Uterus (tissue), 4 donors: Measurements from ENCODE around the gene ASB1. TPM values are rescaled to one million over a fixed set of nuclear protein-coding genes. Genes with fewer than 3 reads are reported as not detected.
A peak's percentile ranks its signal among the peaks of the same experiment; 100 is the strongest.

Experiments used
- DNase-seq, 2 donors: peaks; one replicate each; pipeline ENCODE4 v3.0.0-alpha.2; 2019 to 2020
- H3K27ac ChIP-seq, 2 donors: fragments of 200-600 bp; sonication (generic); 1 replicate in 1 of 2; 2 replicates in 1 of 2; pipeline ENCODE4 v1.5.1; 2016 to 2018
- H3K27me3 ChIP-seq, 2 donors: fragments of 200-600 bp; sonication (generic); one replicate each; pipeline ENCODE4 v1.5.1; 2018 to 2019; ENCODE audit warnings: control low read depth in 1 of 2
- H3K36me3 ChIP-seq, 2 donors: fragments of 200-600 bp; sonication (generic); one replicate each; pipeline ENCODE4 v1.5.1; 2019; ENCODE audit warnings: control low read depth in 1 of 2
- H3K4me1 ChIP-seq, 2 donors: fragments of 200-600 bp; sonication (generic); one replicate each; pipeline ENCODE4 v1.5.1; 2018 to 2019; ENCODE audit warnings: control low read depth in 1 of 2
- H3K4me3 ChIP-seq, 2 donors: fragments of 200-600 bp; sonication (generic); 1 replicate in 1 of 2; 2 replicates in 1 of 2; pipeline ENCODE4 v1.5.1; 2018 to 2019; ENCODE audit warnings: mild to moderate bottlenecking in 1 of 2
- H3K9me3 ChIP-seq, 2 donors: fragments of 200-600 bp; sonication (generic); one replicate each; pipeline ENCODE4 v1.5.1; 2019; ENCODE audit warnings: control low read depth in 1 of 2
- POLR2A ChIP-seq, 2 donors: fragments of 450-650 bp; IDR thresholded peaks; one replicate each; pipeline ENCODE4 v1.6.1; 2016; ENCODE audit warnings: antibody characterized with exemption in 2 of 2, mild to moderate bottlenecking in 1 of 2, moderate library complexity in 1 of 2
- intact Hi-C: fragments of 100-400 bp; cut with DNase I; formaldehyde crosslinking; loops from one replicate; pipeline ENCODE4 v1.15.1; 2023; ENCODE audit warnings: low total_unique reads
- total RNA-seq, 4 donors: library from RNA; depleted of rRNA in 3 of 4; stranded (reverse); fragments of >200 nt in 3 of 4; gene quantifications; one replicate each; pipeline versions ENCODE4 v1.1.0 to v1.2.4, GENCODE V29; 2014 to 2023
- TF ChIP-seq, protein P1 (sequence below), 4 experiments: fragments of 200-600 bp in 2 of 4; fragments of 450-650 bp in 2 of 4; sonication (generic) in 2 of 4; IDR thresholded peaks; one replicate each; pipeline ENCODE4 v1.5.1; 2016 to 2019; ENCODE audit warnings: antibody characterized with exemption in 4 of 4, mild to moderate bottlenecking in 2 of 4, moderate library complexity in 1 of 4
- donor health status: DM: yes; HTN: yes; CAD: no.

Gene ASB1
- total RNA-seq, 4 donors from 2014 or later, result 4.9 to 40.5 (median 18.6) TPM

- intact Hi-C loops, result no loop called here
- no peak overlapping the region for H3K27ac ChIP-seq
- H3K36me3 ChIP-seq, result no peaks in the 10 kb centered on the region
- DNase-seq, result no peak
- H3K4me3 ChIP-seq, result no peak overlapping the region
- TF ChIP-seq, protein P1, sequence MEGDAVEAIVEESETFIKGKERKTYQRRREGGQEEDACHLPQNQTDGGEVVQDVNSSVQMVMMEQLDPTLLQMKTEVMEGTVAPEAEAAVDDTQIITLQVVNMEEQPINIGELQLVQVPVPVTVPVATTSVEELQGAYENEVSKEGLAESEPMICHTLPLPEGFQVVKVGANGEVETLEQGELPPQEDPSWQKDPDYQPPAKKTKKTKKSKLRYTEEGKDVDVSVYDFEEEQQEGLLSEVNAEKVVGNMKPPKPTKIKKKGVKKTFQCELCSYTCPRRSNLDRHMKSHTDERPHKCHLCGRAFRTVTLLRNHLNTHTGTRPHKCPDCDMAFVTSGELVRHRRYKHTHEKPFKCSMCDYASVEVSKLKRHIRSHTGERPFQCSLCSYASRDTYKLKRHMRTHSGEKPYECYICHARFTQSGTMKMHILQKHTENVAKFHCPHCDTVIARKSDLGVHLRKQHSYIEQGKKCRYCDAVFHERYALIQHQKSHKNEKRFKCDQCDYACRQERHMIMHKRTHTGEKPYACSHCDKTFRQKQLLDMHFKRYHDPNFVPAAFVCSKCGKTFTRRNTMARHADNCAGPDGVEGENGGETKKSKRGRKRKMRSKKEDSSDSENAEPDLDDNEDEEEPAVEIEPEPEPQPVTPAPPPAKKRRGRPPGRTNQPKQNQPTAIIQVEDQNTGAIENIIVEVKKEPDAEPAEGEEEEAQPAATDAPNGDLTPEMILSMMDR (IDR thresholded peaks at IDR 0.05), result no peak
- TF ChIP-seq POLR2A (IDR thresholded peaks at IDR 0.05), result no peak
- no peaks in the 10 kb centered on the region for H3K9me3 ChIP-seq
- no peaks in the 10 kb centered on the region for H3K4me1 ChIP-seq
- no peaks in the 10 kb centered on the region for H3K27me3 ChIP-seq
These were observed 29.7 kb downstream of the ASB1 start for GRCh38 chr2:238456449-238456848.

GRCh38 chr2:238456970-238457926, 30.5 kb downstream of the ASB1 start:
- Histone ChIP-seq H3K4me3 (no peak overlapping the region), H3K36me3 (no peaks in the 10 kb centered on the region), H3K9me3 (no peaks in the 10 kb centered on the region), H3K27me3 (no peaks in the 10 kb centered on the region), H3K27ac (no peak overlapping the region), H3K4me1 (no peaks in the 10 kb centered on the region)
- intact Hi-C loops, result no loop called here
- no peak for TF ChIP-seq POLR2A (IDR thresholded peaks at IDR 0.05)
- TF ChIP-seq, protein P1 (IDR thresholded peaks at IDR 0.05), result no peak
- DNase-seq, result no peak

GRCh38 chr2:238457927-238458324, 31.2 kb downstream of the ASB1 start:
- TF ChIP-seq POLR2A (IDR thresholded peaks at IDR 0.05), result no peak
- TF ChIP-seq, protein P1 (IDR thresholded peaks at IDR 0.05), result no peak
- H3K4me3 ChIP-seq, result no peak overlapping the region
- H3K27ac ChIP-seq, result no peak overlapping the region
- intact Hi-C loops, result no loop called here
- no peaks in the 10 kb centered on the region for H3K27me3 ChIP-seq
- no peak for DNase-seq
- H3K4me1 ChIP-seq, result no peaks in the 10 kb centered on the region
- no peaks in the 10 kb centered on the region for H3K36me3 ChIP-seq
- H3K9me3 ChIP-seq, result no peaks in the 10 kb centered on the region

DNA sequence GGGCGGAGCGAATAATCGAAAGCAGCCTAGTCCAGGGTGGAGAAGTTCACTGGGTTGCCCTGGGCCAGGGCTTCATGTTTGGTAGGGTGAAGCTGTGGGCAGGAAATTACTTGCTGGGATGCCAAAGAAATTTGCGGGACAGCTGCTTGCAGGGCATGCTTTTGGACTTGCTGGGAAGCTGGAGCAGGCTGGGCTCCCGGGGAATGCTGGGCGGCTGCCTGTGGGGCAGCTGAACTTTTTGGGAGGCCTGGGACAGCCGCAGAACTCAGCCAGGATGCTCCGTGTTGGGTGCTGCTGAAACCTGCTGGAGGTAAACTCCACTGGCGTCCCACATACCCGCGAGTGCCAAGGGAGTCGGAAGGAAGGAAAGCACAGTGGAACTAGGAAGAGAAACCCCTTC, 31.9 kb downstream of the ASB1 start:
- intact Hi-C loops, result no loop called here
- Histone ChIP-seq H3K9me3 (no peaks in the 10 kb centered on the region), H3K36me3 (no peaks in the 10 kb centered on the region), H3K27ac (peak overlapping the region; percentile 33 to 58), H3K27me3 (no peaks in the 10 kb centered on the region), H3K4me1 (no peaks in the 10 kb centered on the region), H3K4me3 (no peak overlapping the region)
- no peak for DNase-seq
- TF ChIP-seq, protein P1 (IDR thresholded peaks at IDR 0.05), result no peak
- TF ChIP-seq POLR2A (IDR thresholded peaks at IDR 0.05), result no peak

DNA sequence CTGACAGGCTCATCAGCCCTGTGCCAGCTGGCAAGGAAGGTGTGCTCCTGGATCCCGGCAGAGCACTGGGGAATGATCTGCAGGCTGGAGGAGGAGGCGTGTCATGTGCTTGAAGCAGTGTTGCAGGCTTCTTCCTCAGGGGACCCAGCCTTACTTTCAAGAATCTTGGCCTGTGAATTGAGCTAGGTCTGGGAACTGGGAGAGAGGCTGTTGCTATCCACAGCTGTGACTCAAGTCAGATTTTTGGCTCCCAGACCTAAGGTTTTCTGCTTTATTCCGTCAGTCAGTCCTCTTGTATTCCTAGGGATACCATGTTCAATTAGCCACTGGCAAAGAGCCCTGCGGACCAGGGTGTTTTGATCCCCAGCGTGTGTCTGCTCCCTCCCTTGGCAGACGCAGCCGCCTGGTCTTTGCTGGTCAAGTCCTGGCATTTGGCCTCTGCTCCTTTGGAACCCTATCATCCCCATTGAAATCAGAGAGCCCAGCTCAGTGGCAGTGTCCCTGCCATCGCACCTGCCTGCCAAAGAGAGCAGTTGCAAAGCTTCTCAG, 32.4 kb downstream of the ASB1 start:
- Histone ChIP-seq H3K4me3 (no peak overlapping the region), H3K4me1 (no peaks in the 10 kb centered on the region), H3K9me3 (no peaks in the 10 kb centered on the region), H3K27me3 (no peaks in the 10 kb centered on the region), H3K36me3 (no peaks in the 10 kb centered on the region), H3K27ac (peak overlapping the region; percentile 33 to 58)
- no peak for TF ChIP-seq POLR2A (IDR thresholded peaks at IDR 0.05)
- TF ChIP-seq, protein P1 (IDR thresholded peaks at IDR 0.05), result no peak
- intact Hi-C loops, result no loop called here
- DNase-seq, result peak; percentile 45 to 66
